Measurements from ENCODE around the gene GMFB.

- TF ChIP-seq CTCF (conservative IDR thresholded peaks at IDR 0.05; ENCODE audit: low read depth, low read length) (no peak), EZH2phosphoT487 (IDR thresholded peaks at IDR 0.05; ENCODE audit: borderline replicate concordance, low read length) (no peak)
Observed at GRCh38 chr14:54474232-54474793, 14.5 kb downstream of the GMFB start.
